Measurements from ENCODE around the gene PODNL1.

PODNL1 gene

GRCh38 chr19:13942023-13942684 lies 3.9 kb upstream of the PODNL1 start:
- WGBS, 2 donors (ENCODE audit: extremely low coverage in 2 of 2, insufficient read length in 2 of 2, insufficient replicate concordance in 1 of 2) = no CpG with 5 or more reads among the region's 1 CpG
- Histone ChIP-seq H3K4me2 (ENCODE audit: insufficient read depth, low read length, poor library complexity, severe bottlenecking) (no peak overlapping the region), H2AFZ (ENCODE audit: low read length) (no peak overlapping the region), H3K18ac (ENCODE audit: low read length) (no peak overlapping the region), H2BK12ac (ENCODE audit: low read length) (no peak overlapping the region), H3K9me3 (replicated peaks in 1 of 2; ENCODE audit: control insufficient read depth in 2 of 2, insufficient read depth in 1 of 2, low read depth in 1 of 2, low read length in 2 of 2) (peaks cover 2 to 4% of the 10 kb centered on the region in 2 donors), H2BK15ac (ENCODE audit: low read length) (no peak overlapping the region), H4K91ac (ENCODE audit: low read depth, low read length, poor library complexity) (no peak overlapping the region), H3K4ac (ENCODE audit: low read length) (no peak overlapping the region), H2BK120ac (ENCODE audit: low read depth, low read length) (no peak overlapping the region), H2AK5ac (ENCODE audit: low read depth, low read length) (no peak overlapping the region), H3K9ac (ENCODE audit: low read depth, low read length, poor library complexity) (no peak overlapping the region), H3K79me1 (ENCODE audit: low read depth, low read length) (no peaks in the 10 kb centered on the region), H3K23ac (ENCODE audit: low read depth, low read length, poor library complexity) (no peak overlapping the region), H3K14ac (ENCODE audit: low read length) (no peak overlapping the region), H3K27me3 (ENCODE audit: control insufficient read depth in 3 of 3, insufficient read depth in 3 of 3, low read depth in 1 of 3, low read length in 3 of 3) (no peaks in the 10 kb centered on the region), H3K36me3 (replicated peaks in 1 of 2; ENCODE audit: control insufficient read depth in 2 of 2, insufficient read depth in 2 of 2, low read length in 2 of 2) (no peaks in the 10 kb centered on the region), H2BK5ac (ENCODE audit: low read length) (no peak overlapping the region), H3K4me1 (ENCODE audit: control insufficient read depth in 2 of 2, insufficient read depth in 1 of 2, low read depth in 1 of 2, low read length in 2 of 2) (peaks cover 4 to 10% of the 10 kb centered on the region in 2 donors), H3K27ac (replicated peaks; ENCODE audit: low read length) (no peak overlapping the region), H4K8ac (ENCODE audit: low read depth, low read length) (no peak overlapping the region), H3K4me3 (ENCODE audit: low read length in 2 of 2) (no peak overlapping the region)
- DNase-seq (ENCODE audit: low spot score) = no peak

GRCh38 chr19:13937479-13938300 lies 527 bp downstream of the PODNL1 start:
- Histone ChIP-seq H2BK5ac (ENCODE audit: low read length) (peak overlapping the region; percentile 66), H3K9me3 (replicated peaks in 1 of 2; ENCODE audit: control insufficient read depth in 2 of 2, insufficient read depth in 1 of 2, low read depth in 1 of 2, low read length in 2 of 2) (peaks cover 2 to 4% of the 10 kb centered on the region in 2 donors), H4K8ac (ENCODE audit: low read depth, low read length) (peak overlapping the region; percentile 99), H3K4me2 (ENCODE audit: insufficient read depth, low read length, poor library complexity, severe bottlenecking) (peak overlapping the region; percentile 37), H3K27me3 (ENCODE audit: control insufficient read depth in 3 of 3, insufficient read depth in 3 of 3, low read depth in 1 of 3, low read length in 3 of 3) (peaks cover 0 to 2% (median 0%) of the 10 kb centered on the region in 3 experiments), H2AFZ (ENCODE audit: low read length) (peak overlapping the region; percentile 80), H3K9ac (ENCODE audit: low read depth, low read length, poor library complexity) (peak overlapping the region; percentile 81), H3K14ac (ENCODE audit: low read length) (peak overlapping the region; percentile 99), H4K91ac (ENCODE audit: low read depth, low read length, poor library complexity) (no peak overlapping the region), H3K79me1 (ENCODE audit: low read depth, low read length) (no peaks in the 10 kb centered on the region), H2BK120ac (ENCODE audit: low read depth, low read length) (peak overlapping the region; percentile 67), H3K4ac (ENCODE audit: low read length) (peak overlapping the region; percentile 37), H3K4me3 (ENCODE audit: low read length in 2 of 2) (peak overlapping the region; percentile 24 to 34), H3K23ac (ENCODE audit: low read depth, low read length, poor library complexity) (peak overlapping the region; percentile 73), H3K18ac (ENCODE audit: low read length) (peak overlapping the region; percentile 90), H2BK12ac (ENCODE audit: low read length) (peak overlapping the region; percentile 94), H2AK5ac (ENCODE audit: low read depth, low read length) (peak overlapping the region; percentile 86), H3K27ac (replicated peaks; ENCODE audit: low read length) (no peak overlapping the region), H3K36me3 (replicated peaks in 1 of 2; ENCODE audit: control insufficient read depth in 2 of 2, insufficient read depth in 2 of 2, low read length in 2 of 2) (peaks cover 0 to 4% of the 10 kb centered on the region in 2 donors), H3K4me1 (ENCODE audit: control insufficient read depth in 2 of 2, insufficient read depth in 1 of 2, low read depth in 1 of 2, low read length in 2 of 2) (peaks cover 20 to 21% of the 10 kb centered on the region in 2 donors), H2BK15ac (ENCODE audit: low read length) (peak overlapping the region; percentile 97)
- no peak for DNase-seq (ENCODE audit: low spot score)
- 100% methylated on average over 1 of the region's 29 CpGs; no CpG with 5 or more reads in 1 of the 2 donors for WGBS, 2 donors (ENCODE audit: extremely low coverage in 2 of 2, insufficient read length in 2 of 2, insufficient replicate concordance in 1 of 2)

GRCh38 chr19:13935765-13936510 lies 2.3 kb downstream of the PODNL1 start:
- Histone ChIP-seq H4K8ac (ENCODE audit: low read depth, low read length) (peak overlapping the region; percentile 100), H3K14ac (ENCODE audit: low read length) (peak overlapping the region; percentile 98), H3K4me2 (ENCODE audit: insufficient read depth, low read length, poor library complexity, severe bottlenecking) (peak overlapping the region; percentile 11), H3K4me1 (ENCODE audit: control insufficient read depth in 2 of 2, insufficient read depth in 1 of 2, low read depth in 1 of 2, low read length in 2 of 2) (peaks cover 20 to 21% of the 10 kb centered on the region in 2 donors), H3K9me3 (replicated peaks in 1 of 2; ENCODE audit: control insufficient read depth in 2 of 2, insufficient read depth in 1 of 2, low read depth in 1 of 2, low read length in 2 of 2) (no peaks in the 10 kb centered on the region), H3K79me1 (ENCODE audit: low read depth, low read length) (no peaks in the 10 kb centered on the region), H2BK15ac (ENCODE audit: low read length) (peak overlapping the region; percentile 100), H2AK5ac (ENCODE audit: low read depth, low read length) (peak overlapping the region; percentile 100), H3K36me3 (replicated peaks in 1 of 2; ENCODE audit: control insufficient read depth in 2 of 2, insufficient read depth in 2 of 2, low read length in 2 of 2) (peaks cover 4 to 7% of the 10 kb centered on the region in 2 donors), H3K27ac (replicated peaks; ENCODE audit: low read length) (peak overlapping the region; percentile 33), H2BK120ac (ENCODE audit: low read depth, low read length) (peak overlapping the region; percentile 99), H3K9ac (ENCODE audit: low read depth, low read length, poor library complexity) (peak overlapping the region; percentile 70), H3K4ac (ENCODE audit: low read length) (peak overlapping the region; percentile 98), H3K27me3 (ENCODE audit: control insufficient read depth in 3 of 3, insufficient read depth in 3 of 3, low read depth in 1 of 3, low read length in 3 of 3) (peaks cover 0 to 2% (median 0%) of the 10 kb centered on the region in 3 experiments), H2BK12ac (ENCODE audit: low read length) (peak overlapping the region; percentile 77), H3K23ac (ENCODE audit: low read depth, low read length, poor library complexity) (peak overlapping the region; percentile 96), H3K18ac (ENCODE audit: low read length) (peak overlapping the region; percentile 100), H3K4me3 (ENCODE audit: low read length in 2 of 2) (no peak overlapping the region), H4K91ac (ENCODE audit: low read depth, low read length, poor library complexity) (peak overlapping the region; percentile 68), H2BK5ac (ENCODE audit: low read length) (peak overlapping the region; percentile 90), H2AFZ (ENCODE audit: low read length) (peak overlapping the region; percentile 83)
- no CpG with 5 or more reads among the region's 22 CpGs for WGBS, 2 donors (ENCODE audit: extremely low coverage in 2 of 2, insufficient read length in 2 of 2, insufficient replicate concordance in 1 of 2)
- DNase-seq (ENCODE audit: low spot score) = peak; percentile 35
